HG03108 (cell line): ENCODE measurements around the gene BCLAF3.

Source experiments
- ATAC-seq: cut with Tn5 transposase; IDR thresholded peaks from one replicate; pipeline ENCODE4 v1.9.1; 2021; ENCODE audit warnings: moderate library complexity; ENCODE audit not compliant: unreplicated experiment

The BCLAF3 gene

DNA sequence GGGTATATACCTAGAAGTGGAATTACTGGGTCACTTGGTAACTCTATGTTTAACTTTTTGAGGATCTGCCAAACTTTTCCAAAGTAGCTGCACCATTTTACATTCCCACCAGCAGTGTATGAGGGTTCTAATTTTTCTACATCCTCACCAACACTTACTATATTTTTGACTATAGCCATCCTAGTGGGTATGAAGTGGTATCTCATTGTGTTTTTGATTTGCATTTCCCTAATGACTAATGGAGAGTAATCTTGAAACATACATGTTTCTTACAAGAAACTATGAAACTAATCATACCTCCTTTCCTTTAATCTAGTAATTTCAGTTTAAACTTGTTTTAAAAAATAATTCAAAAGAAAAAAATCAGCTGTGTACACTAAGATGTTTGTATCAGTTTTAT lies 17.9 kb downstream of the BCLAF3 start:
- ATAC-seq: no peak

- ATAC-seq: no peak
Measured at GRCh38 chrX:19968276-19968675, 22.6 kb downstream of the BCLAF3 start.

GRCh38 chrX:19966056-19966455 lies 24.8 kb downstream of the BCLAF3 start:
- no peak for ATAC-seq

- peak; percentile 83 for ATAC-seq
Measured at GRCh38 chrX:19964017-19964710, 26.7 kb downstream of the BCLAF3 start.

- ATAC-seq: no peak
Measured at GRCh38 chrX:19960913-19961312, 29.9 kb downstream of the BCLAF3 start.

DNA sequence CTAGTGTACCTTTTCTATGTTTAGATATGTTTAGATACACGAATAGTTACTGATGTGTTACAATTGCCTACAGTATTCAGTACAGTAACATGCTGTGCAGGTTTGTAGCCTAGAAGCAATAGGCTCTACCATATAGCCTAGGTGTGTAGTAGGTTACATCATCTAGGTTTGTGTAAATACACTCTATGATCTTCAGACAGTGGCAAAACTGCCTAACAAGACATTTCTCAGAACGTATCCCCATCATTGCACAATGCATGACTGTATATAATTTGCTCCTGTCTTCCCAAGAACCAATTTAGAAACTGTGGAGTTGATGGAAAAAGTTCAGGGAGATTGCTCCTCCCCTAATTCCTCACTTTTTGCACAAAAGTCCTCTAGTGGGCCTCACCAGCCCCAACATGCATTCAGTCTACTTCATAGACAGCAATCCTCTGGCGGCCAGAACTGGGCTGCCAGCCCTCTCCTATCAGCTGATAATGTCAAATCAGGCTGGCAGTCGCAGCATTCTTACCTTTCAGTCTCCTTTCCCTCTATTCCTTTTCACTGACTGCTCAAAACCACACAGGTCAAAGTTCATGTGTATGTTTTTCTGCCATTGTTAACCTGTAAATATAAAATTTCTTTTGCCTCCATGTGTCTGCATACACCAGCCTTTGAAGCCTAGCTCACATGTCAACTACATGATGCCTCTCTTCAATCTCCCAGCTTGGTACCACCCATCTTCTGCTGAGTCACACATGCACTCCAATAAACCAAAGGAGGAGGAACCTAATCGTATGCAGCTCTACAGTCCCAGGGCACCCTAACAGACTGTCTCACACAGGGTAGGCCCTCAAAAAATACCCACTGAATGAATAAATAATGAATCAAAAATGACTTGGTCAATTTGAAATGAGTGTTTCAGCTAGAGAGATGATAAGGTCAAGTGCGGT lies 32.0 kb downstream of the BCLAF3 start:
- no peak for ATAC-seq

- ATAC-seq: no peak
Measured at GRCh38 chrX:19956923-19957322, 33.9 kb downstream of the BCLAF3 start.

DNA sequence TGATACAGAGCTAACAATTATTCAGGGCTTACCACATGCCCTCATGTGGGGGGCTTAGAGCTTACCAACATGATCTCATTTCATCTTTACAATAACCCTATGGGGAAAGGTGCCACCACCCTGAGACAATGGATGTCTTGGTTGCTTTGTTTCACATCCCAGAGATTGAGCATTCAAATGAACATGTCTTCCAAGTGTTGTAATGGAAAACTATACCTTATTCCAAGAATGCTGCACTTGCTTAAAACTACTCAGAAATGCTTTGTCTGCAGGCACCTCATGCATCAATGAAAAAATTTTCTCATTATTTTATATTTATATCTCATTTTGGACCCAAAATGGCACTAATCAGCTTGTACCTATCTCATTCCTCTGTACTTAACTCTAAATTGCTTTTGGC lies 34.6 kb downstream of the BCLAF3 start:
- ATAC-seq: no peak

- no peak for ATAC-seq
Measured at GRCh38 chrX:19955306-19955705, 35.6 kb downstream of the BCLAF3 start.

GRCh38 chrX:19954335-19955096 lies 36.3 kb downstream of the BCLAF3 start:
- ATAC-seq: no peak

- ATAC-seq: no peak
Measured at GRCh38 chrX:19953145-19953544, 37.7 kb downstream of the BCLAF3 start.

DNA sequence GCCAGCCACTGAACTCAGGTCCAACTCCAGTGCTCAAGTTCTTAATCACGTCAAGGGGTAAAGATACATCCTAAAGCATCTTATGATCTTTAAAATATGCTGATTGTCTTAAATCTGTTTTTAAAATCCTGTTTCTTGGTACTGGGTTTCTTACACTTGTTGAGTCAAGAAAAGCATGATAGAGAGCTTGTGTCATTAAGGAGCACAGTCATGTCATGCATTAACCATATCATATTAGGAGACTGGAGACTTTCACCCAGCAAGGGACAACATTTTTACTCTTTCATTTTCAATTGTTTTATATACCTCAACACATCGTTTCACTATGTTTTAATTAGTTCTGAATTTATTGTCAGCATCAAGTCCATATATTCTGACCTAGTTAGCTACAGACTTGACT lies 41.5 kb downstream of the BCLAF3 start:
- ATAC-seq: no peak

- ATAC-seq: no peak
Measured at GRCh38 chrX:19947612-19948011, 43.2 kb downstream of the BCLAF3 start.
